NCI-H526 treated with DMSO at 0.1 percent for 48 hours (cell line): ENCODE results near the gene USP35.

Experiments used
- DNase-seq: peaks from one replicate; lab custom pipeline; 2025; lab: John Stamatoyannopoulos, UW

USP35 gene

DNA sequence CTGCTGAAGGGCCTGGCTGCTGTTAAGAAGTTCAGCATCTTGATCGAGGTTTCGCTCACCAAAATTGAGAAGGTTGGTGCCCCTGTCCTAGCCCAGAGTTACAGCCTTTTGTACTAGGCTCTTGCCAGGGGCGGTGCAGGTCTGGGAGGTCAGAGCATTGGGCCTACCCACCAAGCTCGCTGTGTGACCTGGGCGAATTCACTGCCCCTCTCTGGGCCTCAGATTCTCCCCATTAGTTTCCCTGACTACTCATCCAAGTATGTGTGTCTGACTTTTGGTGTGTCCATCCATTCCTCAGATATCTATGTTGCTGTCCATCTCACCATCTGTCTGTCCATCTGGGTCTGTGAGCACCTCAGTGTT, 10.9 kb downstream of the USP35 start:
- DNase-seq, result no peak

DNA sequence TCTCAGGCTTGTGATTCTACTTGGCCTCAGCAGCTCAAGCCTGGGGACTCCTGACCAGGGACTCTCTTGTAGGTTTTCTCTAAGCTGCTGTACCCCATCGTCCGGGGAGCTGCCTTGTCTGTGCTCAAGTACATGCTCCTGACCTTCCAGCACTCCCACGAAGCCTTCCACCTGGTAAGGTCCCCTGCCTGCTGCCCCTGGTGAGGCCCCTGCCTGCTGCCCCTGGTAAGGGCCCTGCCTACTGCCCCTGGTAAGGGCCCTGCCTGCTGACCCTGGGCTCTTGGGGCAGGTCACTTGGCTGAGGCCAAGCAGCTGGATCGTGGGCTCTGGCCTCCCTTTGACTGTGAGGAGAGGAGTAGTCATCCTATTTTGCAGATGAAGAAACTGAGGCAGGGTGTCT, 11.3 kb downstream of the USP35 start:
- DNase-seq, result no peak

DNA sequence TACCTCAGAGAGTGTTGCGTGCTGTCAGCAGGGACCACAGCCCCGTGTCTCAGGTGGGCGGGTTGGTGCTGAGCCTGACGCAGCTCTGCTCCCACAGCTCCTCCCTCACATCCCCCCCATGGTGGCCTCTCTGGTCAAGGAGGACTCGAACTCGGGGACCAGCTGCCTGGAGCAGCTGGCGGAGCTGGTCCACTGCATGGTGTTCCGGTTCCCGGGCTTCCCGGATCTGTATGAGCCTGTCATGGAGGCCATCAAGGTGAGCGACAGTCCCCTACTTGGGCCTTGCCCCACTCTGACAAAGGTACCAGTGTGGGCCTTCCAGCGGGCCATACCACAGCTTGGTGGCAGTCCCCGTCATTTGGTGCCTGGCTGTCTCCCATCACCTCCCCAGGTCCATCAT, 11.8 kb downstream of the USP35 start:
- no peak for DNase-seq

DNA sequence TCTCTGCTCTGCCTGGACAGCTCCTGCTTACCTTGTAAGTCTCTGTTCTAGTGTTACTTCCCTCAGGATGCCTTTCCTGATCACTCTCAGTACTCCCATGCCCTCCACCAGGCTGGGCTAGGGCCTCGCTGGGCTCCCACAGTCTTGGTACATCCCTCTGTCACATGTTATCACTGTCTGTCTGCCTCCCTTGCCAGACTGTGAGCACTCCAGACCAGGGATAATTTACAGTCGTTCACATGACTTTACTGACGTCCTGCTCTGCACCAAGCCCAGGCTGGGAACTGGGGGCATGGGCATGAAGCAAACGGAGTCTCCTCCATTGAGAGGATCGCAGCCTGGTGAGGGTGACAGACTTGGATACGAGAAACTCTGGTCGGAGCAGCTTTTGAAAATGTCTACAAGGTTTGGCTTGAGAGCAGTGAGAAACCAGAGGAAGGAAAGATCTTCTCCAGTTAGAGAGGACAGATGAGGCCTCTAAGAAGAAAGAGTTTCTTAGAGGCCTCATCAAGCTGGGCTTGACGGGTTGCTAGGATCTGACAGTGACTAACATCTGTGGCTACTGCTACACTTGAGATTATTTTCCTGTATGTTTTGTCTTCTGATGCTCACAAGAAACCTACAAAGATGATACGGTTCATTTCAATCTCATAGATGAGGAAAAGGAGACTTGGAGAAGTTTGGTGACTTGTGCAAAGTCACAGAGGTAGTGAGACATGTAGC, 12.5 kb downstream of the USP35 start:
- DNase-seq, result no peak

DNA sequence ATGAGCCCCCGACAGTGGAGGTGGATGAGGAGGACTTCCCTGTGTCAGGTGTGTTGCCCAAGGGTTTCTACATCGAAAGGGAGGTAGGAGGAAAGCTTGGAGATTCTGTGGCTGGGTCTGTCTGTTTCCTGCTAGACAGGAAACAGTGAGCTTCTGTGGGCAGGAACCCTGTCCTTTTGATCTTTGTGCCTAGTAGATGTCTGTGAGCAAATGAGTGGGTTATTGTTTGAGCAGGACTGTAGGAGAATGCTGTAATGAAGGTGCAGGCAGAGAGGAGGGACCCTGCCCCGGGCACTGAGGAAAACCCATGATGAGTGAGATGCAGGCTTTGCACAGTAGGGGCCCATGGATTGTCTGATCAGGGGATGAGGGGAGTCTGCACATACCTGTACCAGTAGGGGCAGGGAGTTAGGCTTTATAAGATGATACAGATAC, 14.0 kb downstream of the USP35 start:
- DNase-seq, result no peak

DNA sequence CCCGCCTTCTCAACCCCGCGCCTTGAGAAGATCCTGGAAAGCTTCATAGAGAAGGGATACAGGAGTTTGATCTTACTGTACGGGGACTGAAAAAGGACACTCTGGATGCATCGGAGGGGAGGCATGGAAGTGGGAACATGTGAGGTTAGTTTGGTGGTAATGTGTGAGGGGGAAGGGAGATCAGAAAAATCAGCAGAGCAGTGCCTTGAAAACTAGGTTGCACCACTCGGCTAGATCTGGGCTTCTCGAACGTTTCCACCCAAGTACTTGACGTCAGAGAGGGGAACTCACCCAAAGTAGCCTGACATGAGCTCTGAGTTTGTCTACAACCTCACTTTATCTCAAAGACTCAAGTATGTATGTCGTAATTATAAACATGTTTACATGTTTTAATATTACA, 14.5 kb downstream of the USP35 start:
- DNase-seq, result no peak

DNA sequence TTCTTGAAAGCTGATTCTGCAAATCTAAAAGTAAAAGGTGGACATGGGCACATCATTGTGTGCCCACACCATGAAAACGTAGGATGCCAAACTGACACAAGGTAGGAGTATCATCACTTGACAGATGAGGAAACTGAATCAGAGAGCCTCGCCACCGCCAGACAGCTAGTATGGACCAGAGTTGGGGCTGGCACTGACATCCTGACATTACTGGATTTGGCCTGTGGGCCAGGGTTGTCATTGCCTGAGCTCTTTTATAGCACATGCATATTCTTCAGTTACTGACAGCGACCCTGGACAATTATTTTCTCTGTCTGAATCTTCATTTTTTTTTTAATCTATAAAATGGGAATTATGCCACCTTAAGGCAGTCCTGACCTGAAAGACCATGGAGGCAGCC, 16.5 kb downstream of the USP35 start:
- no peak for DNase-seq

DNA sequence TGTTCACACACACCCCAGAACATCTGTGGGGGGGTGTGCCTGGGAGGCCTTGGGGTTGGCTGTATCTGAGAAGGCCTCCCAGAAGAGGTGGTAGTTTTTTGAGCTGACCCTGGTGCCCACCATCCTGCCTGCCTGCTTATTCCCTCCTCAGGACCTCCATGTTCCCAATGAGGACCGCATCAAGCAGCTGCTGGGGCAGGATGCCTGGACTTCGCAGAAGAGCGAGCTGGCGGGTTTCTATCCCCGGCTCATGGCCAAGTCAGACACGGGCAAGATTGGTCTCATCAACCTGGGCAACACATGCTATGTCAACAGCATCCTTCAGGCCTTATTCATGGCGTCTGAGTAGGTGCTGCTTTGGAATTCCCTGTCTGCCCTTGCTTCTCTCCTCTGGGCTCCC, 17.0 kb downstream of the USP35 start:
- no peak for DNase-seq

DNA sequence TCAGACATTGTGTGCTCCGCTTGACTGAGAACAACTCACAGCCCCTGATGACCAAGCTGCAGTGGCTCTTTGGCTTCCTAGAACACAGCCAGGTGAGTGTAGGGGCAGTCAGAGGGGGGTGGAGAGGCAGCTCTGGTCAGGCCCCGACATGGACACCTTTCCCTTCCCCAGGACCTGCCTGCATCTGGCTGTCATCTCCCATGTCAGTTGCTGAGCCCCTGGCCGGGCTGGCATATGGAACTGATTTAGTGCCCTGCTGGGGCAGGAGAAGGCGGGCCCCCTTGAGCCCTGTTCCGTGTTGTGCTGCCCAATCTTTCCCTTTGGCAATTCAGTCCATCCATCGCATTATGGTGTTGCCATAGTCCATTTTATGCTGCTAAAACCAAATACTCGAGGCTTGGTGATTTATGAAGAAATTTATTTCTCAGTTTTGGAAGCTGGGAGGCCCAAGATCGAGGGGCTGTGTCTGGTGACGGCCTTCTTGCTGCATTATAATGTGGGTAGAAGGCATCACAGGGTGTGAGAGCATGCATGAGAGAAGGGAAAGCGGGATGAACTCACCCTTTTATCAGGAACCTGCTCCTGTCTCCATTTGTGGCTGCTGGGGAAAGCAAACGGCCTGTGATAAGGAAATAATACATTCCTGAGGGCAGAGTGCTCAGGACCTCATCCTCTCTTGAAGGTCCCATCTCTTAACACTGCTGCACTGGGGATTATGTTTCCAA, 19.0 kb downstream of the USP35 start:
- DNase-seq, result no peak

DNA sequence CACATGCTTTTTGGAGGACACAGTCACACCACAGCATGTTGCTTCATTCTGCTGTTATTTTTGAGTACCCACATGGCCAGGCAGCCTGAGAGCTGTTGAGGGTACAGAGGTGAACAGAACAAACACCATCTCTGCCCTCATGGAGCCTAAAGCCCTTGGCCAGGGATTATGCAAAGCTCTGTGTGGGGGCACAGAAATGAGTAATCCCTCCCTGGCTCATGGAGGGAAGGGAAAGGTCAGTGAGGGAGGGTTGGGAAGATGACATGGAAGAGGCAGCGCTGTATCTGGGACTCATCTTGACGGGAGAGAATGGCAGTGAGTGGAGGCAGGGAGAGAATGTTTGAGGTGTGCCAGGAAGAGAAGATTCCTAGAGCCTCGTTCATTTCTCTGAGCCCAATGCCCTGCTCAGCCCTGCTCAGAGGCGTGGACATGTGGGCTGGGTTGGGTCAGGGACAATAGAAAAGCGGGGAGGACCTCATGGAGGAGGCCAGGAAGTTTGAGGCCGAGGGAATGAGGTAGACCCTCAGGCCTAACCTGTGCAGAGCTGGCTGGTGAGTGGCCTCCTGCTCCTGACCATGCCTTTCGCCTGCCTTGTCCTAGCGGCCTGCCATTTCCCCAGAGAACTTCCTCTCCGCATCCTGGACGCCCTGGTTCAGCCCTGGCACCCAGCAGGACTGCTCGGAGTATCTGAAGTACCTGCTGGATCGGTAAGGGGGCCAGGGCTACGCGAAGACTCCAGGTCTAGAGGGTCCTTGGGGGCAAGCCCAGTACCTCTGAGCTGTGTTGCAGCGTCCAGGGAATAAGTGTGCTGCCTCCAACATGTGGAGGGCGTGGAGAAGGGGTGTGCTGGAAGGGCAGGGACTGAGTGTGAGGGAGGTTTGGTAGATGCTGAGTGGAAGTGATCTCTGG, 19.8 kb downstream of the USP35 start:
- DNase-seq, result no peak

- DNase-seq, result no peak
These were observed 20.8 kb downstream of the USP35 start for GRCh38 chr11:78209478-78209877.

DNA sequence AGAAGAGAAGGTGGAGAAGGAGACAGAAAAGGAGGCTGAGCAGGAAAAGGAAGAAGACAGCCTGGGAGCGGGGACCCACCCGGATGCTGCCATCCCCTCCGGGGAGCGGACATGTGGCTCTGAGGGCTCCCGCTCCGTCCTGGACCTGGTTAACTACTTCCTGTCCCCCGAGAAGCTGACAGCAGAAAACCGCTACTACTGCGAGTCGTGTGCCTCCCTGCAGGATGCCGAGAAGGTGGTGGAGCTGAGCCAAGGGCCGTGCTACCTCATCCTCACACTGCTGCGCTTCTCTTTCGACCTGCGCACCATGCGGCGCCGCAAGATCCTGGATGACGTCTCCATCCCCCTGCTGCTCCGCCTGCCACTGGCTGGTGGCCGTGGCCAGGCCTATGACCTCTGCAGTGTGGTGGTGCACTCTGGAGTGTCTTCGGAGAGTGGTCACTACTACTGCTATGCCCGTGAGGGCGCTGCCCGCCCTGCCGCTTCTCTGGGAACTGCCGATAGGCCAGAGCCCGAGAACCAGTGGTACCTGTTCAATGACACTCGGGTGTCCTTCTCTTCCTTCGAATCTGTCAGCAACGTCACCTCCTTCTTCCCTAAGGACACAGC, 21.4 kb downstream of the USP35 start:
- DNase-seq, result no peak

GRCh38 chr11:78211565-78211964, 22.8 kb downstream of the USP35 start:
- no peak for DNase-seq

DNA sequence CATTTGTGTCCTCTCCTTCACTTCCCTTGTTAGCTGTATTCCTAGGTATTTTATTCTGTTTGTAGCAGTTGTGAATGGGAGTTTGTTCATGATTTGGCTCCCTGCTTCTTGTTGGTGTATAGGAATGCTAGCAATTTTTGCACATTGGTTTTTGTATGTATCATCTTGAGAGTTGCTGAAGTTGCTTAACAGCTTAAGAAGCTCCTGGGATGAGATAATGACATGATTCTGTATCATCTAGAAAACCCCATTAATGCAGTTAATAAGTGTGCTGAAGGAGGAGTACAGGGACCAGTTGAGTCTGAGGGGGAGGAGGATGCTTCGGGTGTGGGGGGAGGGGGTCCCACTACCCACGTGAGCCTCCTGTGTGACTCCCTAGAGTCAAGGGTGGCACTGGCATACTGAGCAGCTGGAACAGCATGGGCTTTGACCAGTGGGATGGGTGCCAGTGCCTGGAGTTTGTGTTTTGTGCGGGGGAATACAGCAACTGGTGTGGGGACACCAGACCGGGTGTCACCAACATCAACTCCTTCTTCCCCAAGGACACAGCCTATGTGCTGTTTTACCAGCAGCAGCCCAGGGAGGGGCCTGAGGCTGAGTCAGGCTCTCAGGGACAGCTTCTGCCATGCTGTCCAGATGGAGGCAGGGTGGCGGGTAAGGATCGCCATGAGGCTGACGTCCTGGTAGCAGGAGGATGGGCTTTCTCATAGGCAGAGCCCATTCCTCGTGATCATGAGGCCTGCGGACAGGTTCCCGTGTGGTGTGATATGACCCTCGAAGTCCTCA, 24.1 kb downstream of the USP35 start:
- no peak for DNase-seq

DNA sequence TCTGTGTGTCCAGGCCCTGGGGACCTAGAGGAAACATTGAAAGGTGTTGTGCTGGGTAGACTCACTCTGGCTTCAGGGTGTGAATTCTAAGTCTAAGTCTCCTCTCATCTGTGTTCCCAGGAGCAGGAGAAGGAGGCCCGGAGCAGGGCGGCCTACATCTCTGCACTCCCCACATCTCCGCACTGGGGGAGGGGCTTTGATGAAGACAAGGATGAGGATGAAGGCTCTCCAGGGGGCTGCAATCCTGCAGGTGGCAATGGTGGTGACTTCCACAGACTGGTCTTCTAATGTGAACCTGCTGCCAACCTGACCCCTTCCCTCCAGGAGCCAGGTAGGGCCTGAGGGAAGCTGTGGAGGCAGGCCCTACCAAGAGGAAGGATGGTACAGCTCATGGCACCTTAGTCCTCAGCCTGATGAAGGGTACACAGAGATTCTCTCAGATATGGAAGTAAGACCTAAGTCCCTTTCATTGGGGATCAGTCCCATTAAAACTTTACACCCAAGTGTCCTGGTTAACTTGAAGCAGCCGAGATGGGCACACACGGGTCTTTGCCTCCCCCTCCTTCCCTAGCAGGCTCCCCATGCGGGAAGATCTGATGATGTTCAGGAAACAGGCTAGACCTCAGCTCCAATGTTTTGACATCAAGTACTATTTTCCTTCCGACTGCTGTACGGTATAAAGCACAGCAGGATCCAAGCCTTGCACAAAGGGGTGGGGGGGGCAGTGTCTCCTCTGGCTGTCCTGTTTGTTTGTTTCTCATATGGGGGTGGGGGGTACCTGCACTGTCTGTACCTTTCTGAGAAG, 25.0 kb downstream of the USP35 start:
- no peak for DNase-seq

- no peak for DNase-seq
These were observed 25.8 kb downstream of the USP35 start for GRCh38 chr11:78214331-78215194.

DNA sequence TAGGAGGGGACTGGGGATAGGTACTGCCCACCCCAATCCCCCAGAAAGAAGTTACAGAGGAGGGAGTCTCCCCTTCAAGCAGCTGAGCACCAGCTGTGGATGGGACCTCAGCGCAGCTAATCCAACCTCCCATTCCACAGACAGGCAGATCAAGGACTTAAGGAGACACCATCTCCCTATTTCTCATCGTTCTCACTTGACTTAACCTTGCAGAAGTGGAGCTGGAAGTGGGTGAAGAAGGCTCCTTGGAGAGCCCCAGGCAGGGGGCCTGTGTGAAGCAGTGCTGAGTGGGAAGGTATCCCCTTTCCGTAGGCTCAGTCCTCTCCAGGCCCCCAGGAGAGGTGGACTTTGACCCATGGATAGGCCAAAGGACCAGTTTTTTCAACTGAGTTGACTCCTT, 27.3 kb downstream of the USP35 start:
- no peak for DNase-seq

GRCh38 chr11:78216571-78217287, 28.0 kb downstream of the USP35 start:
- DNase-seq, result no peak
